HL-60/S4 treated with phorbol 12-myristate 13-acetate at 8.2 ng/mL for 4 days and 3 days (cell line): Measurements from ENCODE around the gene GINS2.

Experiments used
- in situ Hi-C: fragments of 300-500 bp; cut with MboI; formaldehyde crosslinking; loops from 2 replicates; pipeline ENCODE4 v1.15.0; 2022; ENCODE audit warnings: low sequenced_read_pairs

GINS2 gene

GRCh38 chr16:85628265-85628556 lies 60.5 kb downstream of the GINS2 start:
- in situ Hi-C loops, result no loop called here

- in situ Hi-C loops, result no loop called here
Measured at GRCh38 chr16:85627526-85628264, 61.1 kb downstream of the GINS2 start.

DNA sequence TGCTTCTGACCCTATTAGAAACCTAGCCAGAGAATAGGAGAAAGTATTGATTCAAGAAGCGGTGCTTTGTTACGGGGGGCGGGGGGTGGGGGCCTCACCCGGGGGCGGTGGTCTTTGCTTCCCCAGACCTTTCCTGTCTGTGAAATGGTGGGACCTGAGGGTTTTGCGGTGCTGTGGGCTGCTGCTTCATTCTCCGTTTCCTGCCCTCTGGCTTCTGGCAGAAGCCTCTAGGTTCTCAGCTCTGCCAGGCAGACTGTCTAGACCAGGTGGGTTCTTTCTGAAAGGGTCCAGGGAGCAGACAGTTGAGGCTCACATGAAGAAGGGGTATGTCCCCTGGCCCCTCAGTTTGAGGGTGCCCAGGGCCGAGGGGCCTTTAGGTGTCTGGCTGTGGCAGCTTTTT lies 61.7 kb downstream of the GINS2 start:
- in situ Hi-C loops, result no loop called here
